Fibroblast of the aortic adventitia (primary cell): ENCODE measurements around the gene TBX2. TPM values are rescaled to one million over a fixed set of nuclear protein-coding genes. Genes with fewer than 3 reads are reported as not detected.
"Not testable (repeated sequence)": the region's sequence is repeated elsewhere in the genome, so short reads cannot be mapped to it uniquely, and the experiment has no call there.

Experiments used
- DNase-seq: peaks from one replicate; pipeline ENCODE4 v3.0.0-alpha.2; 2010; ENCODE audit warnings: low read depth
- H3K4me3 ChIP-seq: 2 replicates; pipeline ENCODE4 v1.5.1; 2011; ENCODE audit warnings: low read depth, mild to moderate bottlenecking, control low read depth, low read length, moderate library complexity
- total RNA-seq: library from RNA; depleted of rRNA; stranded (reverse); fragments of >200 nt; gene quantifications from 2 replicates; pipeline ENCODE4 v1.2.3, GENCODE V29; 2012; ENCODE audit warnings: low replicate concordance
- TF ChIP-seq, protein P1 (sequence below): IDR thresholded peaks from 2 replicates; pipeline ENCODE4 v1.5.1; 2011; ENCODE audit warnings: mild to moderate bottlenecking, low read length, control low read depth, inconsistent platforms; ENCODE audit not compliant: insufficient read depth

The TBX2 gene
- total RNA-seq, 1 donor, result 20.8 TPM

DNA sequence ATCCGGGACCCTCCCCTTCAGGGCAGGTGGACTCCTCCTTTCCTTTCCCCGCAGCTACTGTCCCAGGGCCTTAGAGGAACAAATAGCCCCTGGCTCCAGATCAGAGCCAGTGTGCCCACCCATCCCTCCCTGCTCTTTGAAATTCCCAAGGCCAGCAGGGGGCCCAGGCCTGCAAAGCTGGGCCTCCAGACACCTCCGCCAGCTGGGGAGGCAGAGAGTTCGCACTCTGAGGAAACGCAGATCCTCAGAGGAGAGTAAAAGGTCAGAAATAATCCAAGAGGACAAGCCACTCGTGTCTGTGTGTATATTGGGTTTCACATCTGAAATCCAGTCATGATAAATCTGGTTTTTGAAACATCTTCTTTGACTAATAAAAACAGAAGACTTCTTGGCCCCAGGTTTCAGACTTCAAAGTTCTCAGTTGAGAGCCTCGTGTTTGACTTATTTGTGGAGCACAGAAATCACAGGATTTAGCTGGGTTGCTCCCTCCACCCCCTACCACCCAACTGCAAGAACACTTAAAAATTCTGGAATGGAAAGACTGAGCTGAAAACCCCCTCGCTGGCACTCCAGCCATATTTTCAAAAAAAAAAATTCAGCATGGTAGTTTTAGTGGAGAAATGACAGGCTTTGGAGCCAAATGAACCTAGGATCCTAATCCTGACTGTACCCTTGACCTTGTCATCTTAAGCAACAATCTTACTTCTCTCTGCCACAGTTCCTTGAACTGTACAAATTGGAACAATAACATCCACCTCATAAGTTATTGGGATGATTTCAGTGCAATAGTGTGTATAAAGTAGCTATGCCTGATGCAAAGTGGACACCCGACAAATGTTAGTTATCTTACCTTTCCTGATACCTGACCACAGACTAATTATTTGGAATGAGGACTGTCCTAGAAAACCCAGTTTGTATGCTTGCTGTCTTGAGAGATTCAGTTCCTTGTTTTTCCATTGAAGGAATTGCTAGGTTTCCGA is 44.5 kb upstream of the TBX2 start:
- TF ChIP-seq, protein P1, sequence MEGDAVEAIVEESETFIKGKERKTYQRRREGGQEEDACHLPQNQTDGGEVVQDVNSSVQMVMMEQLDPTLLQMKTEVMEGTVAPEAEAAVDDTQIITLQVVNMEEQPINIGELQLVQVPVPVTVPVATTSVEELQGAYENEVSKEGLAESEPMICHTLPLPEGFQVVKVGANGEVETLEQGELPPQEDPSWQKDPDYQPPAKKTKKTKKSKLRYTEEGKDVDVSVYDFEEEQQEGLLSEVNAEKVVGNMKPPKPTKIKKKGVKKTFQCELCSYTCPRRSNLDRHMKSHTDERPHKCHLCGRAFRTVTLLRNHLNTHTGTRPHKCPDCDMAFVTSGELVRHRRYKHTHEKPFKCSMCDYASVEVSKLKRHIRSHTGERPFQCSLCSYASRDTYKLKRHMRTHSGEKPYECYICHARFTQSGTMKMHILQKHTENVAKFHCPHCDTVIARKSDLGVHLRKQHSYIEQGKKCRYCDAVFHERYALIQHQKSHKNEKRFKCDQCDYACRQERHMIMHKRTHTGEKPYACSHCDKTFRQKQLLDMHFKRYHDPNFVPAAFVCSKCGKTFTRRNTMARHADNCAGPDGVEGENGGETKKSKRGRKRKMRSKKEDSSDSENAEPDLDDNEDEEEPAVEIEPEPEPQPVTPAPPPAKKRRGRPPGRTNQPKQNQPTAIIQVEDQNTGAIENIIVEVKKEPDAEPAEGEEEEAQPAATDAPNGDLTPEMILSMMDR, result no peak
- no peak for DNase-seq
- H3K4me3 ChIP-seq, result no peak overlapping the region

DNA sequence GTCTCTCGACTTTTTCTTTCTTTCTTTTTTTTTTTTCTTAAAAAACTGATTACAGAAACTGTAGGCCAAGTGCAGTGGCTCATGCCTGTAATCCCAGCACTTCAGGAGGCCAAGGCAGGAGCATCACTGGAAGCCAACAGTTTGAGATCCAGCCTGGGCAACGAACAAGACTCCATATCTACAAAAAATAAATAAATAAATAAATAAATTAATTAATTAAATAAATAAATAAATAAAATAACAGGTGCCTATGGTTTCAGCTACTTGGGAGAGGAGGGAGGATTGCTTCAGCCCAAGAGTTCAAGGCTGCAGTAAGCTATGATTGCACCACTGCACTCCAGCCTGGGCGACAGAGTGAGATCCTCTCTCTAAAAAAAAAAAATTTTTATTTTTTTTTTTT is 42.6 kb upstream of the TBX2 start:
- H3K4me3 ChIP-seq, DNase-seq: not testable (repeated sequence)

DNA sequence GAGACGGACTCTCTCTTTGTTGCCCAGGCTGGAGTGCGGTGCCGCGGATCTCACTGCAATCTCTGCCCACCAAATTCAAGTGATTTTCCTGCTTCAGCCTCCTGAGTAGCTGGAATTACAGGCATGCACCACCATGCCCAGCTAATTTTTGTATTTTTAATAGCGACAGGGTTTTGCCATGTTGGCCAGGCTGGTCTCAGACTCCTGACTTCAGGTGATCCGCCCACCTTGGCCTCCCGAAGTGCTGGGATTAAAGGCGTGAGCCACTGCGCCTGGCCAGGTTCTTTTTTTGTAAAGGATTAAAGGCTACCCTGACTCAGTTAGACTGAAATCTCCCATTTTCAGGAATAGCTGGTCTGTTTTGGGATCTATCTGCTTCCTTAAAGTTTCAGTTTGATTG is 40.1 kb upstream of the TBX2 start:
- H3K4me3 ChIP-seq, result not testable (repeated sequence)

DNA sequence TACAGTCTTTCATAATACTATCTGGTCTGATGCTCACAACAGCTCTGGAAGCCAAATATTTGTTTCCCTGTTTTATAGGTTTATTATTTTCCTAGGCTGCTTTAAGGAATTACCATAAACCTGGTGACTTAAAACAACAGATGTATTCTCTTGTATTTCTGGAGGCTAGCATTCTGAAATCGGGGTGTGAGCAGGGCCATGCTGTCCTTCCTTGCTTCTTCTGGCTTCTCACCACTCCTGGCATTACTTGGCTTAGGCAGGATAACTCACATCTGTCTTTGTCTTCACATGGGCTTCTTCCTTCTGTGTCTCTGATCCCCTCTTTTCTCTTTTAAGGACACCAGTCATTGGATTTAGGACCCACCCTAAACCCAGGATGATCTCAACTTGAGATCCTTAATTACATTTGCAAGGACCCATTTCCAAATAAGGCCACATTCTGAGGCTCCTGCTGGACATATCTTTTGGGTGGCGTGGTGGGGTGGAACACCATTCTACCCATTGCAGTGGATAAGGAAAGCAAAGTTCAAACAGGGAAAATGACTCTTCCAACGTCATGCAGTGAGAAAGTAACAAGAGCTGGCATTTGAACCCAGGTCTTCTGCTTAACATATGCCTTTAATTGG is 39.2 kb upstream of the TBX2 start:
- TF ChIP-seq, protein P1, result no peak

More for the DNA sequence above, 40.1 kb upstream of the TBX2 start:
- not testable (repeated sequence) for DNase-seq

DNA sequence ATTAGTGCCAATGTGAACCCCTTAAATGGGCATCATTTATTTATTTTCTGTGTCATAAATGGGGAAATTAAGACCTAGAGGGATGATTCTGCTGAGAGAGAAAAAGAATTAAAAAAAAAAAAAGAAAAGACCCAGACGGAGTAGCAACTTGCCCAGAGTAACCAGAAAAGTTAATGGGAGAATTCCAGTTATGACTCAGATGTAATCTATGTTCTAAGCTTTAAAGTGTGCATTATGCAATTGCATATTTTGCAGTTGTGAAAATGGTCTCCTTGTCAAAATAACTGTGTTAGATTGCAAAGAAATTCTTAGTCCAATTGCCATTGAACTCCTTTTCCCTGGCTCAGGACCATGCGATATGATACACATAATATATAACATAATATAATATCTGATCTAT is 38.6 kb upstream of the TBX2 start:
- DNase-seq, result peak; percentile 83
- no peak overlapping the region for H3K4me3 ChIP-seq
- TF ChIP-seq, protein P1, result no peak

More for the DNA sequence above, 39.2 kb upstream of the TBX2 start:
- H3K4me3 ChIP-seq, result no peak overlapping the region
- DNase-seq, result no peak

DNA sequence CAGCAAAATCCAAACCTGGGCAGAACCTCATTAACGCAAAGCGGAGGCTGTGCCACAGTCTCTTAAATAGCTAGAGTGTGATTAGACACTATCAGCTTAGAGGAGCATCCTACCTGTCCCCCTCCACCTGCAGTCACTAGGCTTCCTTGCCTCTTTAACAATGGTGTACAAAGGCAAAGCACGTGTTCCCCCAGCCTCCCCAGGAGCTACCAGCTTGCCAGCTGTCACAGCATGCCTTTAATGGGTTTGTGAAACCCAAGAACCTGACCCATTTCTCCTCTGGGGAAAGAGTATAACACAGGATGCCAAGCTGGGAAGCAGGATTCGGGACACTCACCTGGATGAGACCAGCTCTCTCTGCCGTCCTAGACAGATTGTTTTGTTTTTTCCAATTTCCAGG is 37.2 kb upstream of the TBX2 start:
- DNase-seq, result no peak
- H3K4me3 ChIP-seq, result no peak overlapping the region
- TF ChIP-seq, protein P1, result no peak

DNA sequence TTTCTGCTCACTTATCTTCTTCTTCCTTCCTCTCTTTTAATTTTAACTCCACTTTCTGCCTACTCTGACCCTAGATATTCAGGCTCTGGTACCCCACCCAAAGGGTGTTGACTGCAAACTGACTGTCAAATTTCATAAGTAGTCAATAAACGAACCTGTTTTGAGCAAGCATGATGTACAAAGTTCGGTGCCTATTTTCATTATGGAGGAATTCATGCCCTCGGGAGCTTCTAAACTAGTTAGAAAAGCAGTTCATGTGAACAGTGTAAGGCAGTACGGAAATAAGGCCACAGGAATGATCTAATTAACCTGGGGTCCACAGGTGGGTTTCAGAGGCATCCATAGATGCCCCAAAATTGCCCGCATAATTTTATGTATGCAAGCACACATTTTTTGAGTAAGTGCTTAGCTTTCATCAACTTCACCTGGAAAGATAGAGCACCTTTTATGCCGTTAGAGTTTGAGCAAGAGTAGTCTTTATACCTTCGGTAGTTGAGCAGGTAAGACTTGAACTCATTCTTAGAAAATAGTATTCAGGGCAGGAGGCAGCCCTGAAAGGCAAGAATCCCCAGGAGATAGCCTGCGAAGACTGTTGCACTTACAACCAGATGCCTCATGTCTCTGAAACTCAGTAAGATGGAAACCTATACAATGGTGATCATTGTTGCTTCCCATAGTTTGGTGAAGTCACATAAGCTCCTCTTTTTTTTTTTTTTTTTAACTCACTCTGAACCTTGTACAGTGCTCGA is 36.6 kb upstream of the TBX2 start:
- TF ChIP-seq, protein P1, result no peak
- no peak overlapping the region for H3K4me3 ChIP-seq

More for the DNA sequence above, 36.6 kb upstream of the TBX2 start:
- no peak for DNase-seq
